Measurements from ENCODE around the gene CTRB2. TPM values are rescaled to one million over a fixed set of nuclear protein-coding genes. Genes with fewer than 3 reads are reported as not detected.

CTRB2 gene
- total and polyA plus RNA-seq, 2 of the 8 experiments (the other 6 are each of a cell fraction or from before 2014, with no cell fraction given) = not detected

- Histone ChIP-seq H3K4me1 (replicated peaks in 1 of 4; ENCODE audit: control insufficient read depth in 3 of 4, insufficient read depth in 4 of 4, low read length in 3 of 4) (peaks cover 0 to 2% (median 0%) of the 10 kb centered on the region in 4 experiments; a peak in 3 of 7 replicates), H3K27ac (ENCODE audit: low read depth, low read length) (no peak overlapping the region), H3K23me2 (ENCODE audit: low read depth, low read length) (no peaks in the 10 kb centered on the region), H3K18ac (ENCODE audit: extremely low read depth, low read length) (no peak overlapping the region), H3K4me3 (ENCODE audit: extremely low read depth in 1 of 4, insufficient read depth in 2 of 4, low read depth in 3 of 4, low read length in 4 of 4) (no peak overlapping the region), H2BK20ac (ENCODE audit: low read length) (no peak overlapping the region), H2AK5ac (ENCODE audit: low read depth, low read length) (no peak overlapping the region), H2AFZ (ENCODE audit: low read length) (no peak overlapping the region), H3K36me3 (ENCODE audit: control insufficient read depth in 2 of 4, insufficient read depth in 4 of 4, low read length in 3 of 4) (no peaks in the 10 kb centered on the region), H4K20me1 (replicated peaks in 1 of 2; ENCODE audit: control insufficient read depth in 1 of 2, insufficient read depth in 2 of 2, low read length in 2 of 2) (no peaks in the 10 kb centered on the region), H3K56ac (replicated peaks; ENCODE audit: insufficient read length, low read depth, low read length) (no peak overlapping the region), H3K79me1 (ENCODE audit: low read depth, low read length) (no peaks in the 10 kb centered on the region), H2BK120ac (replicated peaks; ENCODE audit: low read depth, low read length) (no peak overlapping the region), H3K14ac (ENCODE audit: insufficient read length) (no peak overlapping the region), H3K23ac (ENCODE audit: insufficient read length) (no peak overlapping the region), H2BK5ac (ENCODE audit: low read depth, low read length) (no peak overlapping the region), H4K5ac (ENCODE audit: insufficient read length, low read depth, low read length) (no peak overlapping the region), H3K27me3 (replicated peaks in 1 of 4; ENCODE audit: control insufficient read depth in 3 of 4, extremely low read depth in 1 of 4, insufficient read depth in 3 of 4, low read length in 3 of 4) (no peaks in the 10 kb centered on the region), H4K8ac (ENCODE audit: extremely low read depth, insufficient read depth, low read length) (0 out of 2 replicates have a peak overlapping the region, but pooled peaks have one; percentile 5), H3K4me2 (ENCODE audit: insufficient read depth in 1 of 2, low read depth in 2 of 2, low read length in 2 of 2) (no peak overlapping the region), H4K91ac (replicated peaks; ENCODE audit: insufficient read length, low read length) (no peak overlapping the region), H3K79me2 (ENCODE audit: control insufficient read depth in 1 of 2, insufficient read depth in 2 of 2, low read length in 2 of 2) (no peaks in the 10 kb centered on the region), H3K9ac (replicated peaks in 1 of 4; ENCODE audit: extremely low read depth in 1 of 4, low read depth in 3 of 4, low read length in 3 of 4) (no peak overlapping the region), H3K4ac (replicated peaks; ENCODE audit: insufficient read length, low read depth, low read length) (no peak overlapping the region), H3K9me3 (ENCODE audit: insufficient read depth in 2 of 2, low read depth in 1 of 2, low read length in 1 of 2) (no peaks in the 10 kb centered on the region), H2BK15ac (ENCODE audit: low read length) (no peak overlapping the region), H2BK12ac (ENCODE audit: low read depth, low read length) (no peak overlapping the region)
- WGBS, 2 experiments (ENCODE audit: extremely low coverage in 1 of 2, insufficient coverage in 1 of 2, insufficient read length in 1 of 2, insufficient replicate concordance in 2 of 2, low coverage in 1 of 2, low lambda C conversion rate in 2 of 2, missing lambda C conversion rate in 1 of 2) = 88% methylated on average over 24 of the region's 24 CpGs; no CpG with 5 or more reads in 1 of the 2 experiments
- DNase-seq (ENCODE audit: low read depth in 1 of 2, low spot score in 2 of 2) (no peak), FAIRE-seq (no peak)
- ChIA-PET CTCF (ENCODE audit: partially characterized antibody) (interaction anchor here (0.6 to 10.4 kb wide), 12 partner anchors 10 to 425 kb away, joined by 3 to 157 read pairs (median 3); partner anchors contain the start of gene CTRB1), POLR2A (ENCODE audit: partially characterized antibody) (interaction anchor here (1.0 to 1.1 kb wide), 2 partner anchors 55 to 57 kb away, joined by 3 read pairs; partner anchors contain the start of gene BCAR1)
- TF ChIP-seq HDAC6 (IDR thresholded peaks at IDR 0.05; ENCODE audit: low read depth, low read length) (no peak), ZNF274 (IDR thresholded peaks at IDR 0.05; ENCODE audit: borderline replicate concordance, extremely low read depth, low read length) (no peak), NRF1 (IDR thresholded peaks at IDR 0.05; ENCODE audit: low read depth, low read length) (no peak), TAF7 (optimal IDR thresholded peaks at IDR 0.05; ENCODE audit: borderline replicate concordance, low read depth, low read length) (no peak), FOSL1 (IDR thresholded peaks at IDR 0.05; ENCODE audit: insufficient read depth, low read depth, low read length) (no peak), CTBP2 (IDR thresholded peaks at IDR 0.05; ENCODE audit: borderline replicate concordance, insufficient read depth, insufficient read length, low read length) (no peak), CREB1 (IDR thresholded peaks at IDR 0.05) (no peak), SIN3A (conservative IDR thresholded peaks at IDR 0.05 in 1 of 2, IDR thresholded peaks at IDR 0.05 in 1 of 2; ENCODE audit: low read depth in 1 of 2, low read length in 2 of 2) (no peak), RXRA (IDR thresholded peaks at IDR 0.05; ENCODE audit: insufficient read depth, low read depth, low read length) (no peak), CEBPB (IDR thresholded peaks at IDR 0.05; ENCODE audit: low read depth, low read length) (no peak)
Observed at GRCh38 chr16:75195811-75196790, 10.9 kb downstream of the CTRB2 start.
